Measurements from ENCODE around the gene C3orf49.

The C3orf49 gene

DNA sequence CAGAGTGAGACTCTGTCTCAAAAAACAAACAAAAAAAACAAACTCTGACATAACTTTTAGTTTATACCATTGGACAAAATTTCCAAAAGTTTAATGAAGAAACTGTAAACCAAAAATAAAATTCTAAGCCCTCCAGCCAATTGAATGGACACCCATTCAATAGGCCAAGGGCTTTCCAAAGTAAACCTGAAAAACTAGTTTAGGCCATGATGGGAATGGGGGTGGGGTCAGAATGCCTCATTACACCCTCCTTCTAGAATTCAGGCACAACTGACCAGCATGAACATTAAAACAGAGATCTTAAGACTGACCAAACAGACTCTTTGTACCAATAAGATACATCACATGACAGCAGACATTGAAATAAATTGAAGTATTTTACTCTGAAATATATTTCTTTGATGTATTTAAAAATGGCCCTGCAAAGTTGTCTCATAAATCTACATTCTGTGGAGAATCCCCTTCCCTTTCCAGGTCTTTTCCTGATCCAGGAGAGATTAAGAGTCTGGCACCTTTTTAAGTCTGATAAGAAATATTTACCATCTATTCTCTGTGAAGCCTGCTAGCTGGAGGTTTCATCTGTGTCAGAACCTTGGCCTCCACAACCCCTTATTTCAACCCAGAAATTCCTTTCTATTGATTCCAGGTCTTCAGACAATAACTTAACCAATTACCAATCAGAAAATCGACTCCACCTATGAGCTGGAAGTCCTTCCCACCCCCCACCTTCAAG lies 28.8 kb downstream of the C3orf49 start:
- TF ChIP-seq, protein P1, sequence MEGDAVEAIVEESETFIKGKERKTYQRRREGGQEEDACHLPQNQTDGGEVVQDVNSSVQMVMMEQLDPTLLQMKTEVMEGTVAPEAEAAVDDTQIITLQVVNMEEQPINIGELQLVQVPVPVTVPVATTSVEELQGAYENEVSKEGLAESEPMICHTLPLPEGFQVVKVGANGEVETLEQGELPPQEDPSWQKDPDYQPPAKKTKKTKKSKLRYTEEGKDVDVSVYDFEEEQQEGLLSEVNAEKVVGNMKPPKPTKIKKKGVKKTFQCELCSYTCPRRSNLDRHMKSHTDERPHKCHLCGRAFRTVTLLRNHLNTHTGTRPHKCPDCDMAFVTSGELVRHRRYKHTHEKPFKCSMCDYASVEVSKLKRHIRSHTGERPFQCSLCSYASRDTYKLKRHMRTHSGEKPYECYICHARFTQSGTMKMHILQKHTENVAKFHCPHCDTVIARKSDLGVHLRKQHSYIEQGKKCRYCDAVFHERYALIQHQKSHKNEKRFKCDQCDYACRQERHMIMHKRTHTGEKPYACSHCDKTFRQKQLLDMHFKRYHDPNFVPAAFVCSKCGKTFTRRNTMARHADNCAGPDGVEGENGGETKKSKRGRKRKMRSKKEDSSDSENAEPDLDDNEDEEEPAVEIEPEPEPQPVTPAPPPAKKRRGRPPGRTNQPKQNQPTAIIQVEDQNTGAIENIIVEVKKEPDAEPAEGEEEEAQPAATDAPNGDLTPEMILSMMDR (IDR thresholded peaks at IDR 0.05; ENCODE audit: borderline replicate concordance, insufficient read depth, low read depth, low read length): no peak
- no peak overlapping the region for H3K4me3 ChIP-seq (ENCODE audit: low read depth, low read length)

DNA sequence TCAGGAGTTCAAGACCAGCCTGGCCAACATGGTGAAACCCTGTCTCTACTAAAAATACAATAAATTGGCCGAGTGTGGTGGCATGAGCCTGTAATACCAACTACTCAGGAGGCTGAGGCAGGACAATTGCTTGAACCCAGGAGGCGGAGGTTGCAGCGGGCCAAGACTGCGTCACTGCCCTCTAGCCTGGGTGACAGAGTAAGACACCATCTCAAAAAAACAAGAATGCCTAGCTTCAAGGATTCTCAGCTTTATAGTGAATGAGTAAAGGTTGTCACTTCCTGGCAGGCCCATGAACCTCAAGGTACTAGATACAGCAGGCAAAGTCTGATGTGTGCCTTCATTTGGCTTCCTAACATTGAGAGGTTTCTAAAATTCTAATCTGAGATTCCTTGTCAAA lies 30.1 kb downstream of the C3orf49 start:
- no peak overlapping the region for H3K4me3 ChIP-seq (ENCODE audit: low read depth, low read length)
- TF ChIP-seq, protein P1 (IDR thresholded peaks at IDR 0.05; ENCODE audit: borderline replicate concordance, insufficient read depth, low read depth, low read length): no peak

DNA sequence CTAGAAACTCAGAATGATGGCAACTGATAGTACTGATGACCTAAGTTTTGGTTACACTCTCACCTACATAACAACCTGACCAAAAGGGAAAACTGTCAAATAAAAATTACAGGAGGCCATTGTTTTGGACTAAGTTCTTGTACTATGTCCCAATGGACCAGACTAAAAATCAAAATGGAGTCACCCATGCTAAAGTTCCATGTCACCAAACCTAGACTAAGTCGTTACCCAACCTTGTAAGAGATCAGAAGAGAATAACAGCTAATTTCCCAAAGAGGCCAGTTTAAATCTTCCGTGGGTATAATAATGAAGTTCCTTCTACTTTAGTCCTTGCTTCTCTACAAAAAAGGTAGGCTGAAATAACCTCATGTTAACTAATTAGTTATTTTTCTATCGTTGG lies 32.2 kb downstream of the C3orf49 start:
- TF ChIP-seq, protein P1 (IDR thresholded peaks at IDR 0.05; ENCODE audit: borderline replicate concordance, insufficient read depth, low read depth, low read length): no peak
- H3K4me3 ChIP-seq (ENCODE audit: low read depth, low read length): no peak overlapping the region

DNA sequence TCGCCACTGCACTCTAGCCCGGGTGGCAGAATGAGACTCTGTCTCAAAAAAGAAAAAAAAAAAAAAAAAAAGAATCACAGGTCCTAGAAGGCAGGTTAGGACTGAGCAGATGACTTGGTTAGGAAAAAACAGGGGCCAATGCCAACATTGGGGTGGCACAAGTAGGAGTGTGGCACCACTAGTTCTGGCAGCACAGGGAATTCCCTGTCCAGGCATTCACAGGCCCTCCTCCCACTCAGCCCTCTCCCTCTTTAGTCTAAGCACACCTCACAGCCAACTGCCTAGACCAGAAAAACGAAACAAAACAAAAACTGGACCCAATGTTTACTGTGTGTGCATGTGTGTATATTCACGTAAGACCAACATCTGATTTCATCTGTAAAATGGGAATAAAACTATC lies 34.0 kb downstream of the C3orf49 start:
- TF ChIP-seq, protein P1 (IDR thresholded peaks at IDR 0.05; ENCODE audit: borderline replicate concordance, insufficient read depth, low read depth, low read length): no peak
- H3K4me3 ChIP-seq (ENCODE audit: low read depth, low read length): no peak overlapping the region

DNA sequence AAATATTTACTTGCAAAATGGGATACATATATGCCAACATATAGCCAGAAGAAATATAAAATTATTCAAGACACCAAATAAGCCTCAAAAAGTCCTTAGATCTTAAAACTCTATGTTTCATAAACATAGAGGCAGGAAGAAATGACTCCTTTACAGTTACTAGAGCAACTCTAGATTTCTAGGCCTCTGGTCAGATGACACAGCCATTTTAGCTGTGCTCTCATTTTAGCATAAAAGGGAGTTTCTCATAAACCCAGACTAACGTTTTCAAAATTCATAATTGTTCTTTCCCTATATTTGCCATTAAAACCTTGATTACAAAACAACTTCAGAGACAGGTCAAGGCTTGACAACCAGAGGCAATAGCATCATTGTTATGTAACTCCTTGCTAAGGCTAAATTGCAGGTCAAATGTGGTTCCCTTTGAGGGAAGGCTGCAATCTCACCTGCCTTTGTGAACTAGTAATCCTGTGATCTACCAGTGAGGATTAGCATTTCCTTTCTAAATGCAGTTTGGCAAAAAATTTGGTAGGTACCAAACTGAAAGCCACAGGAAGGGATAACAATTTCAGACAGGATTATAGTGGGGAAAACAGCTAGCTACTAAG lies 36.3 kb downstream of the C3orf49 start:
- no peak overlapping the region for H3K4me3 ChIP-seq (ENCODE audit: low read depth, low read length)
- TF ChIP-seq, protein P1 (IDR thresholded peaks at IDR 0.05; ENCODE audit: borderline replicate concordance, insufficient read depth, low read depth, low read length): no peak

DNA sequence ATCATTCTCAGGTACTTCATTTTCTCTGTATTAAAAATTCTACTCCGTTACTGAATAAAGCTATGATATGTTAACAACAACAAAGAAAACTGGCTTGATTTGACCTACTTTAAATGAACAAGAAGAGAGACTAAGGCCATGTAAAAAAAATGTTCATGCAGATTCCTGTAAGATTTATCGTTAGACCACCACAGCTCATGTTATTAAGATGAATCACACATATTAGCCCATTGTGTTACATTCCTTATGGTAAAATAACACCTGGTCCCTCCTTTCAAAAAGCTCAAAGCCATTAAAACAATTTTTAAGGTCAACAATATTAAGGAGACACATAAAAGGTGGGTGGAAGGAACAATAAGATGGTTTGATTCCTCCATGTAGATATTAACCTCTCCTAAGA lies 38.2 kb downstream of the C3orf49 start:
- TF ChIP-seq, protein P1 (IDR thresholded peaks at IDR 0.05; ENCODE audit: borderline replicate concordance, insufficient read depth, low read depth, low read length): no peak
- H3K4me3 ChIP-seq (ENCODE audit: low read depth, low read length): no peak overlapping the region

DNA sequence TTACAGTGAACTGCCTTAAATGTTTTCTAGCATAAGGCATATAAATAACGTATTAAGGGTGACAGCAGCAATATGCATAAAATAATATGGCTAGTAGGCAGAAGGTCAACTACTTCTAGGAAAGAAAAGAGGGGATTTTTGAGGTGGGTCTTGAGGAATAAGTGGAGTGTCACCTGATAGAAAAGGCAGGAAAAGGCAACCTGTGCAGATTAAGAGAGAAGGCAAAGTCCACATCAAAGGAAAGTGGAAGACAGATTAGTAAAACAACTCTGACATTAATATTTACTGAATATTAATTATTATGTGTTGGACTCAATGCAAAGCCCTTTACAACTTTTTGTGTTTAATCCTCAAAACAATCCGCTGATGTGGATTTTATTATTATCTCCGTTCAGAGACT lies 41.7 kb downstream of the C3orf49 start:
- TF ChIP-seq, protein P1 (IDR thresholded peaks at IDR 0.05; ENCODE audit: borderline replicate concordance, insufficient read depth, low read depth, low read length): no peak
- H3K4me3 ChIP-seq (ENCODE audit: low read depth, low read length): no peak overlapping the region

Data from GM12875 (cell line).